Measurements from ENCODE around the gene HOXD4. TPM values are rescaled to one million over a fixed set of nuclear protein-coding genes. Genes with fewer than 3 reads are reported as not detected.

HOXD4 gene
- total RNA-seq, 2 experiments from 2014 or later = not detected

DNA sequence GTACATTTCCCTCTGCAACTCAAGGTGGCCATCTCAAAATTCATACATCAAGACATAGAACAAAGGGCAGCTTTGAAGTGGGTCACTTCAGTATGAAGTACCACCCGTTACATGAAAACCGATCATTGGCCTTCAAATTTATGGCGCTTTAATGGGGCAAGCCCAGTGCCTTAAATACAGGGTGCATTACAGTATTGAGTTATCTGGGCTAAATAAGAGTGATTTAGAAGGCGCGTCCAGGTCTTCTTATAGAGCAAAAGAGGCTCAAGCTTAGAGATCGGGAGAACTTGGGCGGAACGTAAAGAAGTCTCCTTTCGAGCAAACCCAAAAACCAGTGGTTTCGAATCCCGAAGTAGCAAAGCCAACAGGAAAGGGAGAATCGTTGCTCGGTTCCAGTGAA lies 12.9 kb downstream of the HOXD4 start:
- Mint-ChIP-seq H3K27ac (peak overlapping the region; percentile 37), H3K4me1 (ENCODE audit: low read depth) (peaks cover 5% of the 10 kb centered on the region)

DNA sequence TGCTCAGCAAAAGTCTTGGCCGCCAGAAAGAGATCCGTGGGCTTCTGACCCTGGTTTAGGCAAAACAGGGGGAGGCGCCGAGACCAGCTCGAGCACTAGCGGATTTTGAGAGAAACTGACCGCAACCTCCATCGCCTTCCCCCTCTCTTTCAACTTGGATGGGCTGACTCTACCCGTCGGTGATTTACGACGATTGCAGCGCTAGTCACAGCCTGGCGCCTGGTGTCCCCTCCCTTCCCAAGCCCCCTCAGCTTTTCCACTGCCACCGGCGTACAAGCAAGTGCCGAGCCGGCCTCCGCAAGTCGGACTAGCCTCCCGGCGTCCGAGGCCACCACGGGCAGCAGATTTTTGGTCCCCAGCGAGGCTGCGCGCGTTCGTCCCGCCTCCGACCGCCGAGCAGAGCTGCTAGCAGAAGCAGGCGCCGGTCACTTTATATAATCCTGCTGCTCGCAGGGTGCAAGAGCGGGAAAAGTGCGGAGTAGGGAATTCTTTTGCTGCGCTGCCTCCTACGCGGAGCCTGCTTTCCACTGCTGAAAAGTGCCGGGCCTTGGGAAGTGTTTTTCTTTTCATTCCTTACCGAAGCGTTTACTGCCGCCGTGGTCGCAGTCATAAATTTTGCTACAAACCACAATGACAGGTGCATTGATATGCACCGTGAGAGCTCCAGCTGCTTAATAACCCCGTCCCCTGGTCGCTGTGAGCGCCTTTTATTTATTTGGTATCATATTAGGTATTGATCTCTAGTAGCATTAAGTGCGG lies 13.4 kb downstream of the HOXD4 start:
- Mint-ChIP-seq H3K4me3 (peak overlapping the region; percentile 42), H3K36me3 (ENCODE audit: low read depth) (peaks cover 6% of the 10 kb centered on the region), H3K9me3 (ENCODE audit: insufficient read depth) (no peaks in the 10 kb centered on the region), H3K27me3 (ENCODE audit: low read depth) (peaks cover 80% of the 10 kb centered on the region), H3K4me1 (ENCODE audit: low read depth) (peaks cover 2% of the 10 kb centered on the region), H3K27ac (peak overlapping the region; percentile 37)
- CTCF ChIA-PET = interaction anchor here (1.5 to 2.1 kb wide), 3 partner anchors 37 to 290 kb away, joined by 3 to 7 read pairs (median 4); no protein-coding TSS in a partner anchor
- no peak for DNase-seq
- no peak for ATAC-seq
- POLR2A ChIA-PET = no interaction called here

More for the DNA sequence above, 12.9 kb downstream of the HOXD4 start:
- CTCF ChIA-PET = interaction anchor here (1.5 to 2.1 kb wide), 3 partner anchors 37 to 291 kb away, joined by 3 to 7 read pairs (median 4); no protein-coding TSS in a partner anchor
- Mint-ChIP-seq H3K4me3 (peak overlapping the region; percentile 17), H3K9me3 (ENCODE audit: insufficient read depth) (no peaks in the 10 kb centered on the region), H3K36me3 (ENCODE audit: low read depth) (peaks cover 6% of the 10 kb centered on the region), H3K27me3 (ENCODE audit: low read depth) (peaks cover 79% of the 10 kb centered on the region)
- POLR2A ChIA-PET = no interaction called here
- DNase-seq = no peak
- ATAC-seq = no peak

DNA sequence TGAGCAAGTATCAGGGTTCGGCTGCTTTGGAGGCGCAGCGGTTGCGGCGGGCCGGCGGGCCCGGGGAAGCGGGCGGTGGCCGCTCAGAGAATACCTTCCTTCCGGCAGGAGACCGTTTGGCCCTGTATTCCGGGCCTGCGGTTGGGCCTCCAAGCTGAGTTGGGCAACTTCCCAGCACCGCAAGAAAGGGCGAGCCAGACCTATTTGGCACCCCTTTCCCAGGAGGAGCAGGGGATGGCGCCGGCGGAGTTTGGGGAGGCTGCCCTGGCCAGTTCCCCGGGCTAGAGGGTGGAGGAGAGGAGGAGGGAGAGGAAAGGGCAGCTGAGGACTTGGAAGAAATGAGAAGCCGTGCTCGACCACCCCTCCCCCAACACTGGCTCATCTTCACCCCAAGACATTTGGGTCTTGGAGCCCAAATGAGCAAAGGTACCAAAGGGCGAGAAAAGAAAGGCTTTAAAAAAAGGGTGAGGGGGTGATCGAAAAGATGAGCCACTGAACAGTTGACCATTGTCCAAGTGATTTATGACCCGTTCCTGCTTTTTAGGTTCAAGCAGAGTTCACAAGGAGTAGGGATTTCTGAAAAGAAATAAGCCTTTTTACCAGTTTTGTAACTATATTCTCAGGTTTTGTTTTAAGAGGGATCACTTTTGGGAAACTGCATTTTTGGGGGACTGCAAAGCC lies 14.2 kb downstream of the HOXD4 start:
- Mint-ChIP-seq H3K4me3 (peak overlapping the region; percentile 42), H3K36me3 (ENCODE audit: low read depth) (peaks cover 4% of the 10 kb centered on the region), H3K27me3 (ENCODE audit: low read depth) (peaks cover 78% of the 10 kb centered on the region), H3K27ac (no peak overlapping the region), H3K4me1 (ENCODE audit: low read depth) (peaks cover 2% of the 10 kb centered on the region), H3K9me3 (ENCODE audit: insufficient read depth) (no peaks in the 10 kb centered on the region)
- no peak for DNase-seq
- ChIA-PET CTCF (interaction anchor here (1.3 to 2.1 kb wide), 3 partner anchors 38 to 68 kb away, joined by 3 to 7 read pairs (median 3); no protein-coding TSS in a partner anchor), POLR2A (no interaction called here)
- no peak for ATAC-seq

- no peak overlapping the region for H3K27ac Mint-ChIP-seq
- no peak for DNase-seq
- H3K4me1 Mint-ChIP-seq (ENCODE audit: low read depth) = peaks cover 2% of the 10 kb centered on the region
- H3K27me3 Mint-ChIP-seq (ENCODE audit: low read depth) = peaks cover 76% of the 10 kb centered on the region
- ChIA-PET POLR2A (no interaction called here), CTCF (interaction anchor here (1.3 to 2.9 kb wide), 2 partner anchors 26 to 64 kb away, joined by 3 to 12 read pairs; no protein-coding TSS in a partner anchor)
- no peak for ATAC-seq
- H3K4me3 Mint-ChIP-seq = no peak overlapping the region
- no peaks in the 10 kb centered on the region for H3K9me3 Mint-ChIP-seq (ENCODE audit: insufficient read depth)
- peaks cover 3% of the 10 kb centered on the region for H3K36me3 Mint-ChIP-seq (ENCODE audit: low read depth)
Observed at GRCh38 chr2:176166272-176166671, 14.9 kb downstream of the HOXD4 start.

DNA sequence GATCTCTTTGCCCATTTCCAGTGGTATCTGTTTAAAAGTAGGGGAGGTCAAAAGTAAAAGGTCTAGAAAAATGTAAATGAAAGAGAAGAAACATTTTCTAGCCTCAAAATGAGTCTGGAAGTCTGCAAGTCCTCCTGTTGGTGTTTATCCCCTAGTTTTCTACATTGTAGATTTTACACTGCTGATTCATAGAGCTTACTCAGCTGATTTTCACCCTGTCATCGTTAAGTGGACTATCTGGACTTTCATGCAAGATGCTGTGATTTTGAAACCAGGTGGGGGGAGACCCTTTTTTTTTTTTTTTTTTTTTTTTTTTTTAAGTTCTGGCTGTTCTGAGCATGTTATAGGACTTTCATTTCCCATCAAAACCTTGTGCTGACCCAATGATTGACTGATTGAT lies 16.0 kb downstream of the HOXD4 start:
- peaks cover 74% of the 10 kb centered on the region for H3K27me3 Mint-ChIP-seq (ENCODE audit: low read depth)
- H3K9me3 Mint-ChIP-seq (ENCODE audit: insufficient read depth) = no peaks in the 10 kb centered on the region
- no peak for DNase-seq
- H3K36me3 Mint-ChIP-seq (ENCODE audit: low read depth) = peaks cover 3% of the 10 kb centered on the region
- H3K4me1 Mint-ChIP-seq (ENCODE audit: low read depth) = peaks cover 3% of the 10 kb centered on the region
- ATAC-seq = no peak
- ChIA-PET CTCF (interaction anchor here (1.5 to 2.9 kb wide), 2 partner anchors 27 to 288 kb away, joined by 6 to 12 read pairs; no protein-coding TSS in a partner anchor), POLR2A (no interaction called here)
- no peak overlapping the region for H3K4me3 Mint-ChIP-seq
- no peak overlapping the region for H3K27ac Mint-ChIP-seq

- H3K27ac Mint-ChIP-seq = no peak overlapping the region
- ATAC-seq = no peak
- CTCF ChIA-PET = interaction anchor here (1.3 to 2.9 kb wide), 2 partner anchors 29 to 469 kb away, joined by 3 to 12 read pairs; no protein-coding TSS in a partner anchor
Observed at GRCh38 chr2:176169181-176169580, 17.8 kb downstream of the HOXD4 start.

GRCh38 chr2:176169711-176170110 lies 18.4 kb downstream of the HOXD4 start:
- CTCF ChIA-PET = interaction anchor here (1.3 kb wide), 1 partner anchor 469 kb away, joined by 3 read pairs; no protein-coding TSS in a partner anchor
- H3K4me3 Mint-ChIP-seq = no peak overlapping the region
- no peaks in the 10 kb centered on the region for H3K9me3 Mint-ChIP-seq (ENCODE audit: insufficient read depth)
- DNase-seq (no peak), ATAC-seq (no peak)
- H3K36me3 Mint-ChIP-seq (ENCODE audit: low read depth) = no peaks in the 10 kb centered on the region
- POLR2A ChIA-PET = no interaction called here
- H3K4me1 Mint-ChIP-seq (ENCODE audit: low read depth) = peaks cover 4% of the 10 kb centered on the region
- peaks cover 72% of the 10 kb centered on the region for H3K27me3 Mint-ChIP-seq (ENCODE audit: low read depth)
- no peak overlapping the region for H3K27ac Mint-ChIP-seq

More at GRCh38 chr2:176169181-176169580, 17.8 kb downstream of the HOXD4 start:
- peaks cover 2% of the 10 kb centered on the region for H3K36me3 Mint-ChIP-seq (ENCODE audit: low read depth)
- H3K4me1 Mint-ChIP-seq (ENCODE audit: low read depth) = peaks cover 5% of the 10 kb centered on the region
- H3K4me3 Mint-ChIP-seq = no peak overlapping the region
- POLR2A ChIA-PET = no interaction called here
- no peak for DNase-seq
- H3K27me3 Mint-ChIP-seq (ENCODE audit: low read depth) = peaks cover 73% of the 10 kb centered on the region
- H3K9me3 Mint-ChIP-seq (ENCODE audit: insufficient read depth) = no peaks in the 10 kb centered on the region

DNA sequence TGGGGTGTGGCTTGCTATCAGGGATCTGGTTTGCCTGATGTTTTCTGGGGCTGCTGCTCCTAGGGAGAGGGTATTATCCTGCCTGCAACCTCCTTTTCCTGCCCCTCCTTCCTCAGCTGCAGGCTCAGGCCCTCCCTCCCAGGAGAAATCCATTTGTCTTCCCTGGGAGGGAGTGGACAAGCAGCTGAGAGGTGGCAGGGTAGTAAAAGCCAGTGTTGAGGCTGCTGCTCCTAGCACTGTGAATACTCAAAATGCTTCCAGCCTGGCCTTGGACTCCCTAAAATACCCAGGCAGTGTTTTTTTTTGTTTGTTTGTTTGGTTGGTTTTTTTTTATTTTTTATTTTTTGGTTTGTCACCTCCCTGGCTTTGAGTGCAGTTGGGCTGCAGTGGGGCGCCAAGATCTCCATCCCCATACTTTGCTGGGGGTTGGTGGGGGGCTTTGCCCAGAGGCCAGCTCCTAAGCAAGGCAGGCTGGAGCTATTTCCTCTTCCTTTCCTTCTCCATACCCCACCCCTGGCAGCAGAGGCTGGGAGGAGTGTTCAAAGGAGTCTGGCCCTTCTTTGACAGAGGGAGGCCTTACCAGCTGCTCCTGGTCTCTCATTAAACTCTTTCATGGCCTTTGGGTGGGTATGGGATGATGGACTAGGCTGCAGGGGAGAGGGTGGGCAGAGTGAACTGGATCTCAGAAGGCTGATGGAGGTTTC lies 19.4 kb downstream of the HOXD4 start:
- no peak for ATAC-seq
- POLR2A ChIA-PET = no interaction called here
- CTCF ChIA-PET = no interaction called here

GRCh38 chr2:176171351-176172006 lies 20.1 kb downstream of the HOXD4 start:
- ChIA-PET CTCF (no interaction called here), POLR2A (no interaction called here)
- Mint-ChIP-seq H3K36me3 (ENCODE audit: low read depth) (no peaks in the 10 kb centered on the region), H3K27me3 (ENCODE audit: low read depth) (peaks cover 73% of the 10 kb centered on the region), H3K4me1 (ENCODE audit: low read depth) (peaks cover 6% of the 10 kb centered on the region), H3K4me3 (no peak overlapping the region), H3K9me3 (ENCODE audit: insufficient read depth) (no peaks in the 10 kb centered on the region), H3K27ac (no peak overlapping the region)
- ATAC-seq (no peak), DNase-seq (no peak)

More for the DNA sequence above, 19.4 kb downstream of the HOXD4 start:
- peaks cover 6% of the 10 kb centered on the region for H3K4me1 Mint-ChIP-seq (ENCODE audit: low read depth)
- peaks cover 72% of the 10 kb centered on the region for H3K27me3 Mint-ChIP-seq (ENCODE audit: low read depth)
- no peaks in the 10 kb centered on the region for H3K36me3 Mint-ChIP-seq (ENCODE audit: low read depth)
- no peaks in the 10 kb centered on the region for H3K9me3 Mint-ChIP-seq (ENCODE audit: insufficient read depth)
- DNase-seq = no peak
- no peak overlapping the region for H3K4me3 Mint-ChIP-seq
- H3K27ac Mint-ChIP-seq = no peak overlapping the region

GRCh38 chr2:176172007-176172894 lies 20.9 kb downstream of the HOXD4 start:
- peaks cover 73% of the 10 kb centered on the region for H3K27me3 Mint-ChIP-seq (ENCODE audit: low read depth)
- no peak overlapping the region for H3K4me3 Mint-ChIP-seq
- no peaks in the 10 kb centered on the region for H3K36me3 Mint-ChIP-seq (ENCODE audit: low read depth)
- H3K27ac Mint-ChIP-seq = peak overlapping the region; percentile 46
- ChIA-PET POLR2A (no interaction called here), CTCF (interaction anchor here (2.7 kb wide), 1 partner anchor 283 kb away, joined by 10 read pairs; no protein-coding TSS in a partner anchor)
- DNase-seq (no peak), ATAC-seq (no peak)
- peaks cover 6% of the 10 kb centered on the region for H3K4me1 Mint-ChIP-seq (ENCODE audit: low read depth)
- H3K9me3 Mint-ChIP-seq (ENCODE audit: insufficient read depth) = no peaks in the 10 kb centered on the region
